GM19351 (cell line): ENCODE measurements around the gene CX3CL1.
"Not testable (repeated sequence)": the region's sequence is repeated elsewhere in the genome, so short reads cannot be mapped to it uniquely, and the experiment has no call there.

Experiments
- ATAC-seq: cut with Tn5 transposase; IDR thresholded peaks from one replicate; pipeline ENCODE4 v1.9.1; 2021; ENCODE audit warnings: mild to moderate bottlenecking, moderate library complexity; ENCODE audit not compliant: unreplicated experiment

The CX3CL1 gene

GRCh38 chr16:57356547-57356946 is 15.7 kb upstream of the CX3CL1 start:
- ATAC-seq: no peak

- no peak for ATAC-seq
These were observed 14.8 kb upstream of the CX3CL1 start for GRCh38 chr16:57357330-57358085.

DNA sequence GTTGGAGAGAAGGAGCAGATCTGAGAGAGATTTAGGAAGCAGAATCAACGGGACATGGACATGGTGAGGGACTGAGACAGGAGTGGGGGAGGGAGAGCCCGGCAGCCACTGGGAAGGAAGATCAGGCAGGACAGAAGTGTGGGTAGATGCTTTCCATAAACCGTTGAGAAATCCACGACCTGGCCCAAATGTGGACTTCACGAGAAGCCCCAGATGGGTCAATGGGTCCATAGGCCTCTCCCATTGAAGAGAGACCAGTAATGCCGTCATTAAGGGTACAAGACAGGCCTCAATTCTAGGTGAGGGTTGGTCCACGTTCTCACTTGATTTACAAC is 14.2 kb upstream of the CX3CL1 start:
- peak; percentile 7 for ATAC-seq

DNA sequence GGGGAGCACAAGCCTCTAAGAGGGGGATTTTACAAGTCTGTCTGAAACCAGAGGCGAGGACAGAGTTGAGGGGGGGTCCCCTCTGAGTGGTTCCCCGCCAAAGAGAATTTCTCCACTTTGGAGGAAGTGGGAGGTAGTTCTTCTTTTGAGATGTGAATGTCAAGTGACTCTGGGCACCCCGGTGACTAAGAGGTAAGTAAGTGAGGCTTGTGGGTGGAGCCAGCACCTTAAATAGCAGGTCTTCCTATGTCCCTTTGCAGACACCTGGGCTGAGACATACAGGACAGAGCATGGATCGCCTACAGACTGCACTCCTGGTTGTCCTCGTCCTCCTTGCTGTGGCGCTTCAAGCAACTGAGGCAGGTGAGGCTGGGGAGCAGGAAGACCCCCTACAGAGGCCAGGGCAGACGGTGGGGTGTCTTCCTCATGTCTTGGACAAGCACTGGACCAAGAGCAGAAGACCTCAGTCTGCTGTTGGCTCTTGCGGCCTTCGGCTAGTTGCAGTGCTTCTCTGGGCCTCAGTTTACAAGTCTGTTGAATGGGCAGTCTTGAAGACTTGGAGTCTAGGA is 13.7 kb upstream of the CX3CL1 start, which contains the start of gene CCL22:
Gene CCL22 (plus strand): TSS at position 257 of the 569 bp plus-strand sequence. CDS start 34 bp downstream, at position 291.
- ATAC-seq: peak; percentile 80

DNA sequence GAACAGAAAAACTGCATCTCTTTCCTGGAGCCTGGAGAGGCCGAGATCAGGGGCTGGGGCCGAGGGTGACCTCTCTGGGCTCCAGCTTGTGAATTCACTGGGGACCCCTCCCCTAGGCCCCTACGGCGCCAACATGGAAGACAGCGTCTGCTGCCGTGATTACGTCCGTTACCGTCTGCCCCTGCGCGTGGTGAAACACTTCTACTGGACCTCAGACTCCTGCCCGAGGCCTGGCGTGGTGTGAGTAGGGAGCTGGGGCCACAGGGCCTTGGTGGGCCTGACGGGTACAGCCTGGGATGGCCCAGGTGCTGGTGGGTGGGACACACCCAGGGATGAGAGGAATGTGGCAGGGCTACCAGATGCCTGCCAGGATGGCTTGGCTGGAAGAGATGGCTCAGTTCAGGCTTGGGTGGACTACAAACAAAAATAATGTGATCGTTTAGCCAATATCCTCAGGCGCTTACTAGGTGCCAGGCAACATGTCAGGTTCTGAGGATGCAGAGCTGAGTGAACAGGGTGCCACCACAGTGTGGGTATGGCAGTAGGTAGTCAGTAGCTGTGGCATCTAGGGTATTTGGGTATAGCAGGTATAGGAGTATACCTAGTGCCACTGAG is 11.9 kb upstream of the CX3CL1 start:
- ATAC-seq: no peak

DNA sequence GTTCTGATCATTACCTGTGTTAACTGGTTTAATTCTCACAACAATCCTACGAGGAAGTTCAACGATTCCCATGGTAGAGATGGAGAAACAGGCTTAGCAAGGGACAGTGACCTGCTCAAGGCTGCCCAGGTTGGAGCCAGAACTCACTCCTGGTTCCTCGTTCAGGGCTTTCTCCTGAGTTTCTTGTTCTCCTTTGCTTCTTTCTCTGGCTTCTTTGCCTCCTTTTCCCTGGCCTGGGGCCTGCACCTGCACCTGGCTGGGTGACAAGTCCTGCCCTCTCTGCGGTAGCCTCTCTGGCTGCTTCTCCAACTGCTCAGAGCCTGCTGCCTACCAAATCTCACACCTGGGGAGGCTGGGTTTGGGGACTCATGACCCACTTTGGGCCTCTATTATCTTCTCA is 10.9 kb upstream of the CX3CL1 start:
- no peak for ATAC-seq

DNA sequence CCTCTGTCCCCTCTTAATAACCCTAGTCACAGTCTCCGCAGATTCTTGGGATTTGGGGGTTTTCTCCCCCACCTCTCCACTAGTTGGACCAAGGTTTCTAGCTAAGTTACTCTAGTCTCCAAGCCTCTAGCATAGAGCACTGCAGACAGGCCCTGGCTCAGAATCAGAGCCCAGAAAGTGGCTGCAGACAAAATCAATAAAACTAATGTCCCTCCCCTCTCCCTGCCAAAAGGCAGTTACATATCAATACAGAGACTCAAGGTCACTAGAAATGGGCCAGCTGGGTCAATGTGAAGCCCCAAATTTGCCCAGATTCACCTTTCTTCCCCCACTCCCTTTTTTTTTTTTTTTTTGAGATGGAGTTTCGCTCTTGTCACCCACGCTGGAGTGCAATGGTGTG is 8.1 kb upstream of the CX3CL1 start:
- ATAC-seq: no peak

DNA sequence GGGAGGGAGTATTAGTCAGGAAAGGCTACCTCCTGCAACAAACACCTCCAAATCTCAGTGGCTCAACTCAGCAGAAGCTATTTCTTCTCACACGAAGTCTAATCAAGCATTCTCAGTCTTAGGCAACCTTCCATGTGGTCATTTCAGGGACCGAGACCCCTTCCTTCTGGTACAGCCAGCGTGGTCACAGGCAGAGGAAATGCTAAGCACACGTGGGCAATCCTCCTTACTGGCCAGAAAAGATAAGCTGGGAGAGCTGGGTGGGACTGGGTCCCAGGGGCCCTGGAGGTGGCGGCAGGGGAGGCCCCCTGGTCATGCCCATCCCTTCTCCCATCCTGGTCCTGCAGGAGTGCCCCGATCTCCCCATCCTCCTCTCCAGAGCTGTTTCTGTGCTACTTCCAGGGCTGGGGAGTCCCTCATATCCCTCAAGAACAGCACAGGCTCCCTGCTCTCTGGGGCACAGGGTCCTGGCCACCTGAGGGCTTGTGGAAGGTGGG is 5.7 kb upstream of the CX3CL1 start:
- no peak for ATAC-seq

GRCh38 chr16:57367116-57367752 is 5.1 kb upstream of the CX3CL1 start:
- no peak for ATAC-seq

DNA sequence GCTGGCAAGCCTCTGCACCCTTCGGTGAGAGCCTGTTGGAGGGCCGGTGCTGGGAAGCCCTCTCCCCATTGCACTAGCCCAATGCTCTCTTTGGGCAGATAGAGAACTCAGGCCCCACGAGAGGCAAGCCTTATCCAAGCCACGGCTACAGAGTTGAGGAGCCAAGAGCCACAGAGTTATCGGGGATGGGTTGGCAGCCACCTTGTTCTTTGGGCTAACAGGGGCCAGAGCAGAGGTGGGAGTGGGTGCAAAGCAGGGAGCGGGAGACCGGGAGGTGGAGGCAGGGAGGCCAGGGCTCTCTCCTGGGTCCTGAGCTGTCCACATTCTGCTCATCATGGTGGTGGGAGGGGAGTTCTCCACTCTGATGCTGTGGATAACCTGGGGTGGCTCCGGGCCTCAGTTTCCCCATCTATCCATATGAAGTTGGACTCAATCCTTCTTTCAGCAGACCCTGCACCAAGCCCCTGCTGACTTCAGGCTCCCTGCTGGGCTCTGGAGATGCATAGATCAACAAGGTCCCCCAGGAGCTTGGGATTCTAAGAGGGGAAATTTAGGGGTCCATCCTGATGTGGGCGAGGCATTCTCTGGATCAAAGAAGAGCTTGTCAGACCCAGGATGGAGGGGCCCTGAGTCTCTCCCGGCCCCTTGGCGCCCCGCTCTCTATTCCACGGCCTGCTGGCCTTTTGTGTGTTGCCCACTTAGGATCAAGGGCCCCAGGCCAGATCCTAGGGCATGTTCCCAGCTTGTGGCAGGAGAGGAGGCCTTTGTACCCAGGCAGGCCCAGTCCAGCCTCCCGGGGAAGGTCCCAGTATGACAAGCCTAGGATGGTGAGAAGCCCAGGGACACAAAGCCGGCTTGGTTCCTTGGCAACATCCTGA is 557 bp upstream of the CX3CL1 start:
- ATAC-seq: no peak

- ATAC-seq: no peak
These were observed 1.0 kb downstream of the CX3CL1 start for GRCh38 chr16:57373117-57373947.

GRCh38 chr16:57374067-57374534 is 1.8 kb downstream of the CX3CL1 start:
- no peak for ATAC-seq

DNA sequence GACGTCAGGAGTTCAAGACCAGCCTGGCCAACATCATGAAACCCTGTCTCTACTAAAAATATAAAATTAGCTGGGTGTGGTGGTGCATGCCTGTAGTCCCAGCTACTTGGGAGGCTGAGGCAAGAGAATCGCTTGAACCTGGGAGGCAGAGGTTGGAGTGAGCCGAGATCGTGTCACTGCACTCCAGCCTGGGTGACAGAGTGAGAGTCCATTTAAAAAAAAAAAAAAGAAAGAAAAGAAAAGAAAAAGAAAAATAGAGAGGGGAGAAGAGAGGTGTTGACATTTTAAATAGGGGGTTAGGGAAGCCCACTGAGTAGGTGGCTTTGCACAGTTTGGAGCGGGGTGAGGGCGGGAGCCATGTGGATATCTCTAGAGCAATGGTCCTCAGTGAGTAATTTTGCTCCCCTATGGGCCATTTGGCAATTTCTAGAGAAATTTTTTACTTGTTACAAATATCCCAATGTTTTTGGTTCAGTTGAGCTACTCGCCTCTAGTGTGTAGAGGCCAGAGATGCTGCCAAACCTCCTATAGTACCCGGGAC is 2.7 kb downstream of the CX3CL1 start:
- not testable (repeated sequence) for ATAC-seq

- no peak for ATAC-seq
These were observed 4.1 kb downstream of the CX3CL1 start for GRCh38 chr16:57376313-57376818.

GRCh38 chr16:57377080-57377841 is 5.0 kb downstream of the CX3CL1 start:
- peak; percentile 74 for ATAC-seq

- no peak for ATAC-seq
These were observed 7.3 kb downstream of the CX3CL1 start for GRCh38 chr16:57379579-57379978.

DNA sequence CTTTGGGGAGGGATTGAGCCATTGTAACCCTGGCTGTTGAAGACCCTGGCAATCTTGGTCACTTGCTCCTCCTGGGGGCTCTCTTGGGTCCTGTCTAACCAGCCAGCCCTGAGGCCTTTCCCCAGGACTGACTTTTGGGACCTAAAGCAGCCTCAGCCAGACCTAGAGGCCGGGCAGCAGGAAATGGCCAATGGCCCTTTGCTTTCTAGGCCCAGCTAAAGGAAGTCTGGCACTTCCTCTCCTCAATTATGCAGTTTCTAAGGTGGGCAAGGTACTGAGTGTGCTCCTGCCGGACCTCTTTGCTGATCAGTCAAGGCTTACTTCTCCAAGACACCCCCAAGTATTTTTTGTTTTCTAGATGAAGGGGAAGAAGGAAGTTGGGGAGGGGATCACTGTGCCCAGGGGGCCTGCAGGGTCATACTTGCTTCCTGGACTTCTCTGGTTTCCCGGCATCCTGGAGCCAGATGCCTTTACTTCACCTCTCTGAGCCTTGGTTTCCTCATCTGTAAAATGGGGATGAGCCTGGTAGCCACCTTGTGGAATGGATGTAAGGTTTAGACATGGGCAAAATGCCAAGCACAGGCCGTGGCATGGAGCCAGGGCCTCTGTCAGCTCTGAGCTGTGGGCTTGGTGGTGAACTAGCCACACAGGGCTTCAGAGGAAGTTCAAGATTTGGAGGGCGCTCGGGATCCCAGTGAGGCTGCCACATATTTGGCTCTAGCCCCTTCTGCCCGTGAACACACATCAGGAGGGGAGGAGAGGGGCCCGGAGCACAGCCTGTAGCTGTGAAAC is 8.6 kb downstream of the CX3CL1 start:
- no peak for ATAC-seq
